Activated T-helper 17 cell treated with anti-CD3 and anti-CD28 coated beads, Interleukin-2, amount 50 U/mL, for 72 hours (primary cell): ENCODE measurements around the gene LRRC8E. TPM values are rescaled to one million over a fixed set of nuclear protein-coding genes. Genes with fewer than 3 reads are reported as not detected.

Source experiments
- ATAC-seq: fragments of 150-1000 bp; cut with Tn5 transposase; replicated peaks from 2 replicates; pipeline ENCODE4 v1.10.0; 2021; ENCODE audit warnings: mild to moderate bottlenecking, moderate library complexity
- H3K27ac Mint-ChIP-seq: one replicate; pipeline ENCODE4 v1.8.0; 2022; ENCODE audit warnings: mixed read lengths
- H3K27me3 Mint-ChIP-seq: one replicate; pipeline ENCODE4 v1.8.0; 2022; ENCODE audit warnings: mixed read lengths
- H3K36me3 Mint-ChIP-seq: one replicate; pipeline ENCODE4 v1.8.0; 2022; ENCODE audit warnings: low read depth, mild to moderate bottlenecking, mixed read lengths
- H3K4me1 Mint-ChIP-seq: one replicate; pipeline ENCODE4 v1.8.0; 2022; ENCODE audit warnings: mixed read lengths
- H3K4me3 Mint-ChIP-seq: one replicate; pipeline ENCODE4 v1.8.0; 2022; ENCODE audit warnings: mild to moderate bottlenecking, mixed read lengths
- H3K9me3 Mint-ChIP-seq: one replicate; pipeline ENCODE4 v1.8.0; 2022; ENCODE audit warnings: mixed read lengths
- total RNA-seq, 2 donors: library from RNA; stranded (reverse); gene quantifications; one replicate each; pipeline ENCODE4 v1.2.3, GENCODE V29; 2022

LRRC8E gene
- total RNA-seq, 2 donors from 2014 or later, result not detected

- H3K36me3 Mint-ChIP-seq, result no peaks in the 10 kb centered on the region
- H3K9me3 Mint-ChIP-seq, result no peaks in the 10 kb centered on the region
- H3K27me3 Mint-ChIP-seq, result peaks cover 3% of the 10 kb centered on the region
- H3K27ac Mint-ChIP-seq, result peak within 1 kb of the TSS; percentile 89
- peak within 1 kb of the TSS; percentile 84 for H3K4me3 Mint-ChIP-seq
- H3K4me1 Mint-ChIP-seq, result peaks cover 12% of the 10 kb centered on the region
- peak; percentile 74 for ATAC-seq
Measured at GRCh38 chr19:7919610-7920518, 31.6 kb downstream of the LRRC8E start, which contains the start of gene SNAPC2. Gene SNAPC2, plus strand, starts transcription at chr19:7920338. Its CDS starts 29 bp downstream, at chr19:7920367.

- peak; percentile 61 for ATAC-seq
- Mint-ChIP-seq H3K4me1 (peaks cover 12% of the 10 kb centered on the region), H3K36me3 (no peaks in the 10 kb centered on the region), H3K4me3 (peak overlapping the region; percentile 84), H3K27me3 (no peaks in the 10 kb centered on the region), H3K27ac (peak overlapping the region; percentile 89), H3K9me3 (no peaks in the 10 kb centered on the region)
Measured at GRCh38 chr19:7920519-7921301, 32.4 kb downstream of the LRRC8E start.

- Mint-ChIP-seq H3K4me1 (peaks cover 12% of the 10 kb centered on the region), H3K4me3 (peak overlapping the region; percentile 84), H3K27me3 (no peaks in the 10 kb centered on the region), H3K9me3 (no peaks in the 10 kb centered on the region), H3K27ac (peak overlapping the region; percentile 89), H3K36me3 (no peaks in the 10 kb centered on the region)
- ATAC-seq, result no peak
Measured at GRCh38 chr19:7921302-7921966, 33.1 kb downstream of the LRRC8E start.

- Mint-ChIP-seq H3K27me3 (no peaks in the 10 kb centered on the region), H3K36me3 (no peaks in the 10 kb centered on the region), H3K9me3 (no peaks in the 10 kb centered on the region), H3K4me1 (peaks cover 12% of the 10 kb centered on the region), H3K27ac (no peak overlapping the region), H3K4me3 (peak overlapping the region; percentile 84)
- no peak for ATAC-seq
Measured at GRCh38 chr19:7921967-7922835, 33.9 kb downstream of the LRRC8E start.

GRCh38 chr19:7922836-7923195 lies 34.5 kb downstream of the LRRC8E start:
- Mint-ChIP-seq H3K4me1 (peaks cover 12% of the 10 kb centered on the region), H3K27ac (no peak overlapping the region), H3K4me3 (no peak overlapping the region), H3K27me3 (no peaks in the 10 kb centered on the region), H3K36me3 (no peaks in the 10 kb centered on the region), H3K9me3 (no peaks in the 10 kb centered on the region)
- ATAC-seq, result no peak

GRCh38 chr19:7923295-7924191 lies 35.2 kb downstream of the LRRC8E start:
- Mint-ChIP-seq H3K4me1 (peaks cover 16% of the 10 kb centered on the region), H3K27ac (no peak overlapping the region), H3K27me3 (no peaks in the 10 kb centered on the region), H3K4me3 (peak overlapping the region; percentile 44), H3K36me3 (peaks cover 5% of the 10 kb centered on the region), H3K9me3 (no peaks in the 10 kb centered on the region)
- no peak for ATAC-seq

GRCh38 chr19:7924241-7924640 lies 35.9 kb downstream of the LRRC8E start:
- Mint-ChIP-seq H3K36me3 (peaks cover 6% of the 10 kb centered on the region), H3K27ac (no peak overlapping the region), H3K4me1 (peaks cover 23% of the 10 kb centered on the region), H3K9me3 (no peaks in the 10 kb centered on the region), H3K4me3 (peak overlapping the region; percentile 44), H3K27me3 (no peaks in the 10 kb centered on the region)
- no peak for ATAC-seq

GRCh38 chr19:7924651-7925170 lies 36.4 kb downstream of the LRRC8E start:
- H3K4me3 Mint-ChIP-seq, result peak overlapping the region; percentile 53
- no peak for ATAC-seq

GRCh38 chr19:7925171-7925851 lies 37.0 kb downstream of the LRRC8E start:
- H3K27ac Mint-ChIP-seq, result no peak overlapping the region

More at GRCh38 chr19:7924651-7925170, 36.4 kb downstream of the LRRC8E start:
- H3K36me3 Mint-ChIP-seq, result peaks cover 6% of the 10 kb centered on the region
- H3K4me1 Mint-ChIP-seq, result peaks cover 19% of the 10 kb centered on the region
- H3K9me3 Mint-ChIP-seq, result no peaks in the 10 kb centered on the region
- no peaks in the 10 kb centered on the region for H3K27me3 Mint-ChIP-seq
- H3K27ac Mint-ChIP-seq, result no peak overlapping the region

GRCh38 chr19:7926021-7926726 lies 37.9 kb downstream of the LRRC8E start, which contains the start of gene CTXN1:
Gene CTXN1, minus strand, starts transcription at chr19:7926135. Its CDS starts 597 bp downstream, at chr19:7925538.
- Mint-ChIP-seq H3K27ac (no peak within 1 kb of the TSS), H3K4me1 (peaks cover 10% of the 10 kb centered on the region), H3K4me3 (peak within 1 kb of the TSS; percentile 53), H3K36me3 (peaks cover 20% of the 10 kb centered on the region), H3K9me3 (no peaks in the 10 kb centered on the region), H3K27me3 (no peaks in the 10 kb centered on the region)
- ATAC-seq, result peak; percentile 53

More at GRCh38 chr19:7925171-7925851, 37.0 kb downstream of the LRRC8E start:
- peaks cover 15% of the 10 kb centered on the region for H3K4me1 Mint-ChIP-seq
- peaks cover 12% of the 10 kb centered on the region for H3K36me3 Mint-ChIP-seq
- no peaks in the 10 kb centered on the region for H3K27me3 Mint-ChIP-seq
- no peaks in the 10 kb centered on the region for H3K9me3 Mint-ChIP-seq
- ATAC-seq, result peak; percentile 14
- H3K4me3 Mint-ChIP-seq, result peak overlapping the region; percentile 53

GRCh38 chr19:7926727-7927604 lies 38.7 kb downstream of the LRRC8E start:
- no peak overlapping the region for H3K27ac Mint-ChIP-seq
- peaks cover 10% of the 10 kb centered on the region for H3K4me1 Mint-ChIP-seq
- ATAC-seq, result no peak

More at GRCh38 chr19:7926727-7927604, 38.7 kb downstream of the LRRC8E start:
- Mint-ChIP-seq H3K36me3 (peaks cover 25% of the 10 kb centered on the region), H3K27me3 (no peaks in the 10 kb centered on the region), H3K4me3 (peak overlapping the region; percentile 46), H3K9me3 (no peaks in the 10 kb centered on the region)
